H9 (cell line): Measurements from ENCODE around the gene RAET1G. TPM values are rescaled to one million over a fixed set of nuclear protein-coding genes. Genes with fewer than 3 reads are reported as not detected.

Experiments used
- DNase-seq: peaks from one replicate; pipeline ENCODE4 v3.0.0-alpha.2; 2017
- H2AFZ ChIP-seq: one replicate; pipeline ENCODE4 v1.6.1; 2013; ENCODE audit warnings: mild to moderate bottlenecking, low read length, control low read depth, moderate library complexity
- H2AK5ac ChIP-seq: 2 replicates; pipeline ENCODE4 v1.6.1; 2013; ENCODE audit warnings: low read length, control low read depth, mixed read lengths; ENCODE audit not compliant: insufficient read length
- H2BK120ac ChIP-seq: one replicate; pipeline ENCODE4 v1.6.1; 2013; ENCODE audit warnings: low read depth, mild to moderate bottlenecking, low read length, control low read depth, inconsistent platforms; ENCODE audit not compliant: poor library complexity, severe bottlenecking
- H2BK12ac ChIP-seq: 2 replicates; pipeline ENCODE4 v1.6.1; 2013; ENCODE audit warnings: low read length, control low read depth, mixed read lengths, low read depth; ENCODE audit not compliant: insufficient read length
- H2BK15ac ChIP-seq: 2 replicates; pipeline ENCODE4 v1.6.1; 2013; ENCODE audit warnings: low read depth, low read length, control low read depth
- H2BK20ac ChIP-seq: one replicate; pipeline ENCODE4 v1.6.1; 2013; ENCODE audit warnings: low read depth, mild to moderate bottlenecking, low read length, control low read depth, inconsistent platforms; ENCODE audit not compliant: poor library complexity, severe bottlenecking
- H2BK5ac ChIP-seq: 2 replicates; pipeline ENCODE4 v1.6.1; 2013; ENCODE audit warnings: low read length, control low read depth, mixed read lengths; ENCODE audit not compliant: insufficient read length
- H3K14ac ChIP-seq: 2 replicates; pipeline ENCODE4 v1.6.1; 2013; ENCODE audit warnings: low read length, control low read depth; ENCODE audit not compliant: insufficient read depth
- H3K18ac ChIP-seq: 2 replicates; pipeline ENCODE4 v1.6.1; 2013; ENCODE audit warnings: low read depth, mild to moderate bottlenecking, mixed read lengths, low read length, control low read depth; ENCODE audit not compliant: insufficient read length
- H3K23ac ChIP-seq: 2 replicates; pipeline ENCODE4 v1.6.1; 2013; ENCODE audit warnings: low read length, control low read depth, mixed read lengths, low read depth; ENCODE audit not compliant: insufficient read length
- H3K23me2 ChIP-seq: 2 replicates; pipeline ENCODE4 v1.6.1; 2013; ENCODE audit warnings: low read depth, mild to moderate bottlenecking, mixed read lengths, low read length, control low read depth; ENCODE audit not compliant: insufficient read length, poor library complexity, severe bottlenecking
- H3K27ac ChIP-seq: 2 replicates; pipeline ENCODE4 v1.5.1; 2013; ENCODE audit warnings: low read length, control low read depth, mixed read lengths, low read depth; ENCODE audit not compliant: insufficient read length
- H3K27me3 ChIP-seq: 2 replicates; pipeline ENCODE4 v1.6.1; 2013; ENCODE audit warnings: low read length, control low read depth, inconsistent platforms; ENCODE audit not compliant: insufficient read depth
- H3K4ac ChIP-seq: 2 replicates; pipeline ENCODE4 v1.6.1; 2013; ENCODE audit warnings: low read depth, mild to moderate bottlenecking, control low read depth, inconsistent platforms, low read length, moderate library complexity
- H3K4me1 ChIP-seq: 2 replicates; pipeline ENCODE4 v1.6.1; 2013; ENCODE audit warnings: low read length, control low read depth, inconsistent platforms; ENCODE audit not compliant: insufficient read depth
- H3K4me2 ChIP-seq: 2 replicates; pipeline ENCODE4 v1.6.1; 2013; ENCODE audit warnings: low read length, control low read depth, mixed read lengths; ENCODE audit not compliant: insufficient read length, insufficient read depth
- H3K56ac ChIP-seq: 2 replicates; pipeline ENCODE4 v1.6.1; 2013; ENCODE audit warnings: low read depth, mild to moderate bottlenecking, mixed read lengths, low read length, control low read depth; ENCODE audit not compliant: insufficient read length
- H3K79me1 ChIP-seq: 2 replicates; pipeline ENCODE4 v1.6.1; 2013; ENCODE audit warnings: low read depth, mild to moderate bottlenecking, moderate library complexity, low read length, control low read depth, inconsistent platforms; ENCODE audit not compliant: insufficient read depth, poor library complexity, severe bottlenecking
- H3K79me2 ChIP-seq: 2 replicates; pipeline ENCODE4 v1.6.1; 2013; ENCODE audit warnings: low read length, control low read depth, inconsistent platforms; ENCODE audit not compliant: insufficient read depth
- H3K9ac ChIP-seq: 2 replicates; pipeline ENCODE4 v1.6.1; 2013; ENCODE audit warnings: low read length, control low read depth, mixed read lengths; ENCODE audit not compliant: insufficient read length; ENCODE audit errors: extremely low read depth
- H3K9me3 ChIP-seq: one replicate; pipeline ENCODE4 v1.6.1; 2013; ENCODE audit warnings: low read depth, low read length, inconsistent platforms; ENCODE audit not compliant: control insufficient read depth
- H3T11ph ChIP-seq: one replicate; pipeline ENCODE4 v1.6.1; 2013; ENCODE audit warnings: mild to moderate bottlenecking, low read length, control low read depth, inconsistent platforms
- H4K20me1 ChIP-seq: one replicate; pipeline ENCODE4 v1.6.1; 2013; ENCODE audit not compliant: control insufficient read depth, insufficient read length, insufficient read depth
- H4K5ac ChIP-seq: 2 replicates; pipeline ENCODE4 v1.6.1; 2013; ENCODE audit warnings: low read depth, mild to moderate bottlenecking, mixed read lengths, low read length, control low read depth; ENCODE audit not compliant: insufficient read length
- H4K8ac ChIP-seq: replicated peaks from 2 replicates; pipeline ENCODE4 v1.6.1; 2013; ENCODE audit warnings: low read length, control low read depth, mixed read lengths, low read depth; ENCODE audit not compliant: insufficient read length
- H4K91ac ChIP-seq: 2 replicates; pipeline ENCODE4 v1.6.1; 2013; ENCODE audit warnings: low read depth, mild to moderate bottlenecking, moderate library complexity, mixed read lengths, low read length, control low read depth; ENCODE audit not compliant: insufficient read length
- H3K27ac Mint-ChIP-seq, 3 experiments: 2 replicates in 2 of 3; 3 replicates in 1 of 3; pipeline ENCODE4 v1.8.0; 2020 to 2021; ENCODE audit warnings: mixed read lengths in 3 of 3, mild to moderate bottlenecking in 1 of 3, moderate library complexity in 1 of 3
- H3K27me3 Mint-ChIP-seq: 2 replicates; pipeline ENCODE4 v1.8.0; 2021; ENCODE audit warnings: low read depth, mild to moderate bottlenecking, moderate library complexity, mixed read lengths
- H3K36me3 Mint-ChIP-seq, 3 experiments: 2 replicates in 2 of 3; 3 replicates in 1 of 3; pipeline ENCODE4 v1.8.0; 2020 to 2021; ENCODE audit warnings: low read depth in 3 of 3, mixed read lengths in 3 of 3; ENCODE audit not compliant: insufficient read depth in 1 of 3
- H3K4me1 Mint-ChIP-seq, 2 experiments: 2 replicates each; pipeline ENCODE4 v1.8.0; 2020; ENCODE audit warnings: mixed read lengths in 2 of 2
- H3K4me3 Mint-ChIP-seq, 2 experiments: 2 replicates in 1 of 2; 3 replicates in 1 of 2; pipeline ENCODE4 v1.8.0; 2020 to 2021; ENCODE audit warnings: mild to moderate bottlenecking in 2 of 2, mixed read lengths in 2 of 2, moderate library complexity in 1 of 2
- H3K9me3 Mint-ChIP-seq, 2 experiments: 2 replicates in 1 of 2; 3 replicates in 1 of 2; pipeline ENCODE4 v1.8.0; 2020; ENCODE audit warnings: mild to moderate bottlenecking in 2 of 2, mixed read lengths in 2 of 2, moderate library complexity in 1 of 2
- CTCF ChIP-seq: fragments of 200-600 bp; sonication (generic); conservative IDR thresholded peaks from 3 replicates; pipeline ENCODE4 v1.8.0; 2021; ENCODE audit warnings: antibody characterized with exemption, mild to moderate bottlenecking
- WGBS: extraction: QIAGEN DNeasy Blood & Tissue Kit; methylation state at CpG from one replicate; pipeline ENCODE4 v1.1.7; 2013; ENCODE audit warnings: missing lambda C conversion rate, low lambda C conversion rate, mixed read lengths; ENCODE audit not compliant: insufficient read length; ENCODE audit errors: extremely low coverage; 5-methylcytosine and 5-hydroxymethylcytosine counted together
- total RNA-seq: library from RNA; stranded (reverse); gene quantifications from 2 replicates; pipeline ENCODE4 v1.2.1, GENCODE V29; 2021

Gene RAET1G
- total RNA-seq, 1 experiment from 2014 or later = not detected

- Histone ChIP-seq H3K4ac (no peak overlapping the region), H2BK15ac (no peak overlapping the region), H2BK5ac (no peak overlapping the region), H2BK120ac (no peak overlapping the region), H3K14ac (no peak overlapping the region), H3K27ac (no peak overlapping the region), H3K23ac (no peak overlapping the region), H3K4me1 (no peaks in the 10 kb centered on the region), H4K8ac (no peak overlapping the region), H3K79me1 (no peaks in the 10 kb centered on the region), H2AK5ac (no peak overlapping the region), H2AFZ (no peak overlapping the region), H2BK12ac (no peak overlapping the region), H4K5ac (no peak overlapping the region), H3K4me2 (no peak overlapping the region), H2BK20ac (no peak overlapping the region), H3K23me2 (no peaks in the 10 kb centered on the region), H3K9me3 (no peaks in the 10 kb centered on the region), H3K18ac (no peak overlapping the region), H3K9ac (no peak overlapping the region), H4K91ac (no peak overlapping the region), H3T11ph (no peak overlapping the region), H3K56ac (no peak overlapping the region), H3K79me2 (no peaks in the 10 kb centered on the region), H4K20me1 (no peaks in the 10 kb centered on the region), H3K27me3 (no peaks in the 10 kb centered on the region)
- Mint-ChIP-seq H3K4me3 (no peak overlapping the region), H3K27me3 (peaks cover 48% of the 10 kb centered on the region), H3K27ac (no peak overlapping the region), H3K36me3 (no peaks in the 10 kb centered on the region), H3K4me1 (peaks cover 2 to 6% of the 10 kb centered on the region in 2 experiments; a peak in 2 of 4 replicates), H3K9me3 (no peaks in the 10 kb centered on the region)
- WGBS = no CpG with 5 or more reads among the region's 10 CpGs
- no peak for TF ChIP-seq CTCF
- DNase-seq = no peak
Observed at GRCh38 chr6:149881066-149881766, 41.7 kb downstream of the RAET1G start.
